HAP-1 (cell line): Measurements from ENCODE around the gene NHSL1.
"Not testable (repeated sequence)": the region's sequence is repeated elsewhere in the genome, so short reads cannot be mapped to it uniquely, and the experiment has no call there.

ENCODE experiments used
- DNase-seq, 2 experiments: peaks; one replicate each; pipeline ENCODE4 v3.0.0-alpha.2; 2016 to 2020; ENCODE audit warnings: low spot score in 2 of 2
- H3K27me3 ChIP-seq: fragments of 250-450 bp; sonication (Bioruptor Pico); 2 replicates; pipeline ENCODE4 v1.5.1; 2020; ENCODE audit warnings: low read depth, mild to moderate bottlenecking, moderate library complexity
- H3K36me3 ChIP-seq: fragments of 250-450 bp; sonication (Bioruptor Pico); replicated peaks from 2 replicates; pipeline ENCODE4 v1.5.1; 2020; ENCODE audit warnings: mild to moderate bottlenecking
- H3K4me1 ChIP-seq: fragments of 250-450 bp; sonication (Bioruptor Pico); 2 replicates; pipeline ENCODE4 v1.5.1; 2020; ENCODE audit warnings: mild to moderate bottlenecking
- H3K4me3 ChIP-seq: fragments of 250-450 bp; sonication (Bioruptor Pico); 2 replicates; pipeline ENCODE4 v1.5.1; 2020; ENCODE audit warnings: mild to moderate bottlenecking, moderate library complexity
- H3K9me3 ChIP-seq: fragments of 250-450 bp; sonication (Bioruptor Pico); 2 replicates; pipeline ENCODE4 v1.5.1; 2020; ENCODE audit warnings: mild to moderate bottlenecking, moderate library complexity
- in situ Hi-C: fragments of 300-500 bp; cut with MboI; formaldehyde crosslinking; loops from 3 replicates; pipeline ENCODE4 v1.14.3; 2020; ENCODE audit warnings: low sequenced_read_pairs, inconsistent platforms, mixed read lengths

The NHSL1 gene

DNA sequence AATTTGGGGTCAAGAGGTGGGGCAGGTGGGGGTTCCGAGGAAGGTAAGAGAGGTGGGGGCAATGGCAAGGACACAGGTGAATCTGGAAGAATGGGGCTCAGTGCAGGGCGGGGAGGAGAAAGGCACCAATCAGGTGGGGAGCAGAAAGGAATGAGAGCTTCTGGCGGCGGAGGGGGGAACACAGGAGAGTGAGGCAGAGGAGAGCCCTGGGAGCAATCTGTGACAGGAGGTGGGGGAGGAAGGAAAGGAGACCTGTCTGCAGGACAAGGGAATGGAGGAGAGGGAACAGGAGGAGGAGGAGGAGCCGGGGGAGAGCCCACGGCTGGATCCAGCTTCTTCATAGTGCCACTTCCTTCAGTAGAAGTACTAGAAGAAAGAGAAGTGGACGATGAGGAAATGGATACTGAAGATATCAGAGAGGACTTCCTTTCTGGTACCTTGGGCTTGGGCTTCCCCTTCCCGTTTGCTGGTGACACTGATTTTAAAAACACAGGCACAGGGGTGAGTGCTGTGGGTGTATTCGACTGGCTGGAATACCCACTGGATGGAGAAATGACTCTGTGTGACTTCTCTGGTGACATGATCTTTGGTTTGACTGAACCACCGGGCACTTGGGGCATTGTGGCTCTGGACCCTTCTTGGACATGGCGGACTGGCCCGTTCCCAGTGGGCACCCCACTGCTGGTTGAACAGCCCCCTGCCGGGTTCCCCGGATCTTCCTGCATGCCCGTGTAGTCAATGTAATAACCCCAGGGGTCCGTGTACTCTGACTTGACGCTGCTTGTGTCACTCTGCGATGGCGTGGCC, 67.8 kb downstream of the NHSL1 start:
- Histone ChIP-seq H3K9me3 (no peaks in the 10 kb centered on the region), H3K4me3 (no peak overlapping the region), H3K27me3 (no peaks in the 10 kb centered on the region), H3K4me1 (no peaks in the 10 kb centered on the region), H3K36me3 (peaks cover 79% of the 10 kb centered on the region)
- in situ Hi-C loops, result loop anchor here (5.0 to 10.0 kb wide), 3 partner anchors 81 to 333 kb away; no protein-coding TSS in a partner anchor
- no peak for DNase-seq

DNA sequence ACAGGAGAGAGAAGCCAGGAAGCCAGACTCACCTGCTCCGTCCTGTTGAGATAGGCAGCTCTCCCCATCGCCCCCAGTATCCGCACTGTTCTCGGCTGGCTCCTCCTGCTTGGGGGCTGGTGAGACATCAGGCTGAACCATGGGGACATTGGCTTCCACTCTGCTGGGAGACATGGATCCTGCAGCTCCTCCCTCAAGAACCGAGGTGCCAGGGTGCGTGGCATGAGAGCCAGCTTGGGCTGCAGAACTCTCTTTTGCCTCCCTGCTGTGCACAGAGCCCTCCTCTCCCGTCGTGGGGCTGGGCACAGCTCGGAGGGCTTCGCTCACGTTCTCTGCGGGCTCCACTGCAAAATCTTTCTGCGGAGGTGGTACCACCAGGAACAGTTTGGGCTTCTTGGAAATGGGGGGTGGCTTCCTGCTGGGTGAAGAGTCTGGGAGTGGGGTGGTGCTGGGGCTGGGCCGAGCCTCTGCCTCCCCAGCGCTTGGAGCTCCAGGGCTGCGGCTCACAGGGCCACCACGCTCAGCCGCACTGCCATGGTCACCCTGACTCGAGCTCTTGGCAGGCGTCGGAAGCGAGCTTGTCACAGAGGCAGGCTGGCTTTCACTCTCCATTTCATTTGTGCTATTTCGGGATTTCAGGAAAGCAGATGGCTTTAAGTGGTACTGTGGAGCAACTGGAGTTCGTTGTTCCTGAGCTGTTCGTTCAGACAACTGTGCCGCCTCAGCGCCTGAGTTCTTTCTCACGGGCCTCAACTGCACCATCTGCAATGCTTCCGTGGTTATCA, 68.7 kb downstream of the NHSL1 start:
- Histone ChIP-seq H3K36me3 (peaks cover 80% of the 10 kb centered on the region), H3K4me1 (no peaks in the 10 kb centered on the region), H3K4me3 (no peak overlapping the region), H3K9me3 (no peaks in the 10 kb centered on the region), H3K27me3 (no peaks in the 10 kb centered on the region)
- in situ Hi-C loops, result loop anchor here (5.0 to 10.0 kb wide), 3 partner anchors 82 to 334 kb away; no protein-coding TSS in a partner anchor
- DNase-seq, result no peak

DNA sequence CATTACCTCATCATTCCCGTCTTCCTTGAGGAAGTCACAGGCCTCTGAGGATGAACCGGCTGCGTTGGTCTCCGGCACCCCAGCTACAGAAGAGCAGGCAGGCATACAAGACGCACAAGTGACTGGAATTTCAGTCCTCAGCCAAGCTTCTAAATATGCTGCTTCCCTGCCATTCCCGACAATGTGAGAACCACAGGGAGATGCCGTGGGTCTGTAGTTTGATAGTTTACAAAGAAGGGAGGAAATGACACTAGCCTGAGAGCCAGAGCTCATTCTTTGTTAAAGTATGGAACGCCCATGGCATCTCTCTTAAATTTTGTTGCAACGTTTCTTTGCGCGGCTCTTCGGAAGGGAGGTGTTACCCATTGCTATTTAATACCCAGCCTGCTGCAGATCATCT, 69.5 kb downstream of the NHSL1 start:
- Histone ChIP-seq H3K4me3 (no peak overlapping the region), H3K27me3 (no peaks in the 10 kb centered on the region), H3K36me3 (peaks cover 80% of the 10 kb centered on the region), H3K9me3 (no peaks in the 10 kb centered on the region), H3K4me1 (no peaks in the 10 kb centered on the region)
- in situ Hi-C loops, result loop anchor here (5.0 to 10.0 kb wide), 3 partner anchors 83 to 335 kb away; no protein-coding TSS in a partner anchor
- DNase-seq, result no peak

DNA sequence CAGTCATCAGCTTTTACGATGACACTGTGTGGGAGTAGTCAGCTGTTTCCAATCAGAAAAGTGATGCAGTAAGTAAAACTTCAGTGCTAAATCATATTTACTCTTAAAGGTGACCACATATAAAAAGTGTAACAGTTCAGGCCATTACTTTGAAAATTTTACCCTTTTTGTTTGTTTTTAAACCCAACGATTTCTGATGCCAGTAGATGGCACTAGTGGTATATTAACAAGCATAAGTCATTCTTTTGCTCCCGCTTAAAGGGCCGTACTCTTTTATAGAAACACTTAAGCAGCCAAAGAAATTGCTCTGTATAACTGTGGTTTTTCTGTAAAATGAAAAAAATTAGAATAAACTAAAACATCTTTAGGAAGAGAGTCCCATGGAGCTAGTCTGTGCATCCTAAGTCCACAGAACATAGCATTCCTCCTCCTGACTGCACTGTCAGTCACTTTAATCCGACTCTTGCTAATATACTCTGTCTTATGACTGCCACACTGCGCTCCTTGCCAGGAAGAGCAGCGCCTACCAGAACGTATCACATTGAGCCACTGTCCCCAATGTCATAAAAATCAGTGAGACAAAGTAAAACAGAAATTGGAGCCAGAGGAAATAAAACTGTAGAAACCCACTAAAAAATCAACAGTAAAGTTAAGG, 70.2 kb downstream of the NHSL1 start:
- H3K4me1 ChIP-seq, result no peaks in the 10 kb centered on the region
- no peak overlapping the region for H3K4me3 ChIP-seq
- in situ Hi-C loops, result no loop called here
- H3K9me3 ChIP-seq, result no peaks in the 10 kb centered on the region
- H3K27me3 ChIP-seq, result no peaks in the 10 kb centered on the region
- H3K36me3 ChIP-seq, result peaks cover 83% of the 10 kb centered on the region
- DNase-seq, result peak; percentile 35 to 64

DNA sequence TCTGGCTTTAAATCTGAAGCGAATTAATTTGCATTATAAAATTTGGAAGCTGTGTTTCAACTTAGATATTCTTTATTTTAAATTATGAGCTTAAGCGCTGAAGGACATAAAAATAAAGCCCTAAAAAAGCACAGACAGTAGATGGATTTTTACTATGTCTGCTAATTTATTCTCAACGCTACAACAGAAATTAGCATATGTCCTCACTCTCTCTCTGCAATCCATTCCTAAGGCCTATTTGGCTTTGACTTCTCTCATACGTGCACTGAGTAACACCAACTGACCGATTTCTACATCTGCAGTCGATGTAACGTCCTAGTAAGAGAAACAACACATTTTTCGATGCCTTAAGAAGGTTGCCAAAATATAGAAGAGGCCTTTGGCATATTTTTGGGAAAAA, 71.6 kb downstream of the NHSL1 start:
- peaks cover 82% of the 10 kb centered on the region for H3K36me3 ChIP-seq
- DNase-seq, result no peak
- H3K27me3 ChIP-seq, result no peaks in the 10 kb centered on the region
- in situ Hi-C loops, result no loop called here
- H3K4me1 ChIP-seq, result no peaks in the 10 kb centered on the region
- no peaks in the 10 kb centered on the region for H3K9me3 ChIP-seq
- H3K4me3 ChIP-seq, result no peak overlapping the region

DNA sequence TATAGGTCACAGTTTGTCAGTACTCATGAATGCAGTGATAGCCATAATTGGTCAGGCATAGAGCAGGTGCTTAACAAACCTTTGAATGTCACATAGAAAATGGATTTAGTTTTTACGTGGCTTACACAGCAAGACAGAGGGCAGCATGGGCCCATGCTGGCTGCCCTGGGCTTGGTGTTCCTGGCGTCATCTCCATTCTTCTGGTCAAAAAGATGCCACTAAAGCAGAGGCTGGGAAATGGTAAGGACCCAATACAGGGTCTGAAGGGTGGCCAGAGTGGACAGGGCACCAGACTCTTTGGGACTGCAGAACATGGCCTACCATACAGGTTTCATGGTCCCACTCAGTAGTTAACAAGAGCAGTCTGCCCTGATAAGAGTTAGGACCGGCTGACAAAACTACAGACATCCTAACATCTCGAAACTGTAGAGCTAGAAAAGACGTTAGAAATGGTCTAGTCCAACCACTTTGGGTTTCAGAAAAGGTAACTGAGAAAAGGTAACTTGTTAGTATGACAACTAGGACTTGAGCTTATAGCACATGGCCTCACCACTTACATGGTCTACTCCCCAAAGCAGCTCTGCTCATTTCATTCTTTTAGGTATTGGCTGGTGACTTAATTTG, 72.7 kb downstream of the NHSL1 start:
- no peak overlapping the region for H3K4me3 ChIP-seq
- no peaks in the 10 kb centered on the region for H3K4me1 ChIP-seq
- peaks cover 77% of the 10 kb centered on the region for H3K36me3 ChIP-seq
- no peaks in the 10 kb centered on the region for H3K27me3 ChIP-seq
- no peak for DNase-seq
- H3K9me3 ChIP-seq, result no peaks in the 10 kb centered on the region
- in situ Hi-C loops, result no loop called here

DNA sequence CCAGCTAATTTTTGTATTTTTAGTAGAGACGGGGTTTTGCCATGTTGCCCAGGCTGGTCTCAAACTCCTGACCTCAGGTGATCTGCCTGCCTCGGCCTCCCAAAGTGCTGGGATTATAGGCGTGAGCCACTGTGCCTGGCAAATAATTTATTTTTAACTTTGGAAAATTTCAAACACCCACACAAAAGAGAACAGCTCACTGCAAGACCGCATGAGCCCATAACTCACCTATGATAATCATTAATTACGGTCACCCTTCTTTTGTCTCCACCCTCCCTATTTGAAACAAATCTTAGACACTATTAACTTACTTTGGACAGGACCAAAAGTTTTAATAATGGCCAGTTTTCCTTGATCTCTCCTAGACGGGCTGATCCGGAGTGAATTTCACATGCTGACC, 74.0 kb downstream of the NHSL1 start:
- H3K27me3 ChIP-seq, H3K4me3 ChIP-seq, H3K9me3 ChIP-seq, H3K4me1 ChIP-seq, DNase-seq, in situ Hi-C loops: not testable (repeated sequence)
- H3K36me3 ChIP-seq, result peaks cover 75% of the 10 kb centered on the region

DNA sequence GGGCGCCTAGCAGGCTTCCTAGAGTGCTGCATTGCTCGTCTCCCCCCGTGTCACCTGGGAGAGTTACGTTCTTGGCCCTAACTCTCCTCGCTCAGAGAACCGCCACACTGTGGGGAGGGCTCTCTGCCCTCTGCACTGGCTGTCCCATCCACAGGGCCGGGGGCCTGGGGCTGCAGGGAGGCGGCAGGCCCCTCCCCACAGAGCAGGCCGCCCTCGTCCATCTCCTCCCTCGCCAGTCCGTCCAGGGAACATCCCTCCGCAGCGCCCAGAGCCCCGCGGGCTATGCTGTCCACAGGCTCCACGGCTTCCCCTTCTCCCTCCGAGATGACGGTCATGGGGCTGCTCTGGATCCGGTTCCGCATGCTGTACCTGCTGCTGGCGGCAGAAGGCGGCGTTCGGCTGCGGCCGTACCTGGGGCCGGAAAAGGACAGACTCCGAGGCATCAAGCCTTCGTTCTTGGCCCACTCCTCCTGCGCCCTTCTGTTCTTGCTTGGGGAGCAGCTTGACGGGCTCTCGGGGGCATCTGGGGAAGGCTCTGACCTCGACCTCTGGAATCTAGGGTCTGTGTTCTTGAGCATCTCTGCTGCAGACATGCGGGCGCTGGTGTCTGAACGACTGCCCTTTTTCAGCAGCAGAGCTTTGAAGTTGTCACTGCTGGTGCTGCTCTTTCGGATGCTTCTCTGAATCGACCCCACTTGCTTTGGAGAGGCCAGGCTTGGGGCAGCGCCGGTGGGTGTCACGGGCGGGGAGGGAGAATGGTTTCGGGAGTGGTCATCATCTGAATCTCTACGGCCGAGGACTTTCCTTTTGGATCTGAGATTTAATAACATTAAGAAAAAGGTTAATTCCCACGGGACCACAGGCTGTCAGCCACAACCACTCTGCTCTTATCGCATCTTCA, 75.0 kb downstream of the NHSL1 start:
- in situ Hi-C loops, result no loop called here
- no peaks in the 10 kb centered on the region for H3K27me3 ChIP-seq
- no peak overlapping the region for H3K4me3 ChIP-seq
- H3K36me3 ChIP-seq, result peaks cover 70% of the 10 kb centered on the region
- no peaks in the 10 kb centered on the region for H3K4me1 ChIP-seq
- H3K9me3 ChIP-seq, result no peaks in the 10 kb centered on the region
- DNase-seq, result no peak

DNA sequence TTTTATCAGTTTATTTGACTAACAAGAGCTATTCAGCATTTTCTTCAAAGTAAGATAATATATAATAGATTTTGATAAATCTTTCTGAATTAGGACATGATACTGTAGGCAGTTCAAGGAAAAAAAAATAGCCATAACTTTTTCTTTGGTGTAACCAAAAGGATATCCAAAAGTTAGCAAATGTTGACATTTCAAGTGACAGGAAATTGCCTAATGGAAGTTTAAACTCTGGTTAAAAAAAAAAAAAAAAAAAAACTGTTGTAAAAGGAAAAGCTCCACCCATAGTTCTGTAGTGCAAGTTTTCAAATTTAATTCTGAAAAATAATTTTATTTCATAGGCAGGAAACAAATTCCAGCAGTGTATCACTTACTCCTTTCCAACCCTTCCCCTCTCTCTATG, 76.4 kb downstream of the NHSL1 start:
- no peak for DNase-seq
- in situ Hi-C loops, result no loop called here
- H3K9me3 ChIP-seq, result no peaks in the 10 kb centered on the region
- H3K27me3 ChIP-seq, result no peaks in the 10 kb centered on the region
- peaks cover 60% of the 10 kb centered on the region for H3K36me3 ChIP-seq
- H3K4me1 ChIP-seq, result no peaks in the 10 kb centered on the region
- no peak overlapping the region for H3K4me3 ChIP-seq

DNA sequence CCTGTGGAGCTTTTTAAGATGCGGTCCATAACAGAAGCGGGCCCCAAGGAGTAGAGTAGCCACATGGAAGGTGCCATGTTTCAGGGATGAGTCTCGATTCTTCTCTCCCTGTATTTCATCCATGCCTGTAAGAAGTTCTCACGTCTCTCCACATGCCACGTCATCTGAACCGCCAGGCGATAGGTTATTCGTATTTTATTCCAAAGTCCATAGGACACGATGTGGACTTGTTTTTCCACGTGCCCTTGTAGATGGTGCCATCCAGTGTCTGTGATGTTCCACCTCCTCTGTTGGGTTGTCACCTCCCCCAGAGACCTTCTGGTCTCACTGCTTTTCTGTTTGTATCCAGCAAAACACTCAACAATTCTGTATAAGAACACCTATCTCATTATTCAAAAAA, 77.7 kb downstream of the NHSL1 start:
- H3K4me1 ChIP-seq, result no peaks in the 10 kb centered on the region
- H3K27me3 ChIP-seq, result no peaks in the 10 kb centered on the region
- no peak overlapping the region for H3K4me3 ChIP-seq
- peaks cover 54% of the 10 kb centered on the region for H3K36me3 ChIP-seq
- in situ Hi-C loops, result no loop called here
- H3K9me3 ChIP-seq, result no peaks in the 10 kb centered on the region
- DNase-seq, result no peak

DNA sequence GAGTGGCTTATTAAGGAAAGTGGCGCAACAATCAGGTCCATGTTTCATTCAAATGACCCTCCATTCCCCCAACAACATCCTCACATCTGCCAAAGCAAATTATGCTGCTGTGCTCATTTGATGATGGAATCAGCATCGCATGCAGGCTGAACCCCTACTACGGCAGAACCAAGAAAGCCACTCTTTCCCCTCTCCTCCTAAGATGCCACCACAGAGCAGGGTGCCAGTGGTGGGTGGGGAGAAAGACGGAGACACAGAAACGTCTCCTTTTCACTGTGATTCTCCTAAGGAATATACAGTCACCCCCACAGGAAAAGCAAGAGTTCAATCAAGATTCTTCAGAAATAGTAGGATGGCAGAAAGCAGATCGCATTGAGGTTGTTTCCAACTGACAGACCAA, 78.2 kb downstream of the NHSL1 start:
- no peaks in the 10 kb centered on the region for H3K4me1 ChIP-seq
- peaks cover 49% of the 10 kb centered on the region for H3K36me3 ChIP-seq
- H3K27me3 ChIP-seq, result no peaks in the 10 kb centered on the region
- in situ Hi-C loops, result no loop called here
- no peaks in the 10 kb centered on the region for H3K9me3 ChIP-seq
- DNase-seq, result no peak
- H3K4me3 ChIP-seq, result no peak overlapping the region

DNA sequence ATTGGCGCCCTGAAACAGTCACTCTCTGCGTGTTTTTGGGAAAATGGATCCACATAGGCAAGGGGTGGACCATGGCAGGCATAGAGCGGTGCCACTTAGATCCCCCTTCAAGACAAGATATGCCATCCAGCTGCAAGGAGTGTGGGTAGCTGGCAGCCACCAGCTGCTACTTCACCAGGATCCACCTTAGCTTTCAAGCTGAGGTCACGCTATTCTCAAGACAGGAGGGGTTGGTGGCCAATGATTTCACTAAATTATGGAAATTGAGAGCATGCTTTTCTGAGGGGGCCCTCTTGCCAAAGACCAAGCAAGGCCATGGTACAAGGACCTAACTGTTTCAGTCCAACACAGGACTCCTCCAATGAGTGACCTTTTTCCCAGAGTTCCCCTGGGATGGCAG, 78.9 kb downstream of the NHSL1 start:
- Histone ChIP-seq H3K4me1 (no peaks in the 10 kb centered on the region), H3K36me3 (peaks cover 44% of the 10 kb centered on the region), H3K27me3 (no peaks in the 10 kb centered on the region), H3K9me3 (no peaks in the 10 kb centered on the region), H3K4me3 (no peak overlapping the region)
- DNase-seq, result no peak
- in situ Hi-C loops, result no loop called here

DNA sequence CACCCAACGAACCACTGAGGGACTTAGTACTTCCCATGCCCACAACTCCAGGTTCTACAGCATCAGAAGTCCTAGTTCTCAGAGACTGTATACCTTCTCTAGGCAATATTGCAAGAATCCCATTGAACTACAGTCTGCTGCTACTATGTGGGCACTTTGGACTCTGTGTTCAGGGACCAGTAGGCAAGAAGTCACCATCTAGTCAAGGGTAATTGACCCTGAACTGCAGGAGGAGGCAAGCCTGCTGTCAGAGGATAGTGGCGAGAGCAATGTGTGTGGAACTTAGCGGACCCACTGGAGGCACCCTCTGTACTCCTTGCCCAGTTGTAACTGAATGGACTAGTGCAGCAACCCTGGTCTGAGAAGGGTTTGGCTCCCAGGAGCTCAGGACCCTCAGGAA, 79.5 kb downstream of the NHSL1 start:
- H3K4me3 ChIP-seq, result no peak overlapping the region
- peaks cover 38% of the 10 kb centered on the region for H3K36me3 ChIP-seq
- no peaks in the 10 kb centered on the region for H3K4me1 ChIP-seq
- H3K27me3 ChIP-seq, result no peaks in the 10 kb centered on the region
- no peak for DNase-seq
- in situ Hi-C loops, result loop anchor here (10.0 kb wide), 1 partner anchor 305 kb away; no protein-coding TSS in a partner anchor
- no peaks in the 10 kb centered on the region for H3K9me3 ChIP-seq
